Measurements from ENCODE around the gene RIN1.

DNA sequence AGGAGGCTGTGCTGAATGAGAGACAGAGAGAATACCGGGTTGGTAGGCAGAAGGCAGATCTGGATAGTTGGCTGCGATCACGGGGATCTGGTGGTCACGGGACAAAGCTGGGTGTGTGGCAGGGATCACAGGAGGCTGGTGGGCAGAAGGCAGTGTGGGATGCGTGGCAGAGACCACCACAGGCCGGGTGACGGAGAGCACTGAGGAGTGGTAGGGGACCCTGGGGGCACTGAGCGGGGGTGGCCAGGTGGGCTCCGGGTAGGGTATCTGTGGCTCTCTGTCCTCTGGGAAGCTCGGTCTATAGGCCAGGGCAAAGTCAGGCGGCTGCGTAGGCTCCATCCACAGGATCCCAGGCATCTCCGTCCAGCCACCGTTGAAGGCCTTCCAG lies 20.7 kb downstream of the RIN1 start:
- TF ChIP-seq POLR2A (IDR thresholded peaks at IDR 0.05), result no peak
- TF ChIP-seq POLR2AphosphoS5 (IDR thresholded peaks at IDR 0.05), result no peak

Measured in transverse colon (tissue), 3 donors.